Activated CD4-positive, alpha-beta T cell treated with anti-CD3 and anti-CD28 coated beads for 36 hours (primary cell): Measurements from ENCODE around the gene OTX2. TPM values are rescaled to one million over a fixed set of nuclear protein-coding genes. Genes with fewer than 3 reads are reported as not detected.
A peak's percentile ranks its signal among the peaks of the same experiment; 100 is the strongest.

ENCODE experiments used
- ATAC-seq: fragments of 200-7000 bp; cut with Tn5 transposase; one replicate; pipeline ENCODE4 v1.10.0; 2021; ENCODE audit warnings: mild to moderate bottlenecking, moderate library complexity
- CTCF ChIA-PET: fragments of 350-600 bp; sonication (Branson Sonifier 250); formaldehyde crosslinking; loops from one replicate; lab custom pipeline; 2021; ENCODE audit warnings: antibody characterized with exemption; lab: Charles Lee
- POLR2A ChIA-PET: fragments of 350-600 bp; sonication (Branson Sonifier 250); formaldehyde crosslinking; loops from one replicate; lab custom pipeline; 2021; ENCODE audit warnings: antibody characterized with exemption, inconsistent platforms; lab: Charles Lee
- DNase-seq: peaks from one replicate; pipeline ENCODE4 v3.0.0-alpha.2; 2020
- H3K27ac Mint-ChIP-seq: one replicate; pipeline ENCODE4 v1.8.0; 2021; ENCODE audit warnings: mixed read lengths
- H3K27me3 Mint-ChIP-seq: one replicate; pipeline ENCODE4 v1.8.0; 2021; ENCODE audit warnings: mixed read lengths
- H3K36me3 Mint-ChIP-seq: one replicate; pipeline ENCODE4 v1.8.0; 2021; ENCODE audit warnings: low read depth, mixed read lengths
- H3K4me1 Mint-ChIP-seq: one replicate; pipeline ENCODE4 v1.8.0; 2021; ENCODE audit warnings: mixed read lengths
- H3K4me3 Mint-ChIP-seq: one replicate; pipeline ENCODE4 v1.8.0; 2021; ENCODE audit warnings: mild to moderate bottlenecking, moderate library complexity, mixed read lengths
- H3K9me3 Mint-ChIP-seq: one replicate; pipeline ENCODE4 v1.8.0; 2021; ENCODE audit warnings: low read depth, mixed read lengths
- intact Hi-C, 2 experiments: fragments of 100-400 bp; cut with DNase I in 1 of 2; cut with micrococcal nuclease in 1 of 2; formaldehyde crosslinking; loops; one replicate each; pipeline versions ENCODE4 v1.14.2 to v1.15.1; 2022 to 2024; cut with DNase I, micrococcal nuclease
- total RNA-seq, 2 experiments: library from RNA; stranded (reverse); gene quantifications; one replicate each; pipeline ENCODE4 v1.2.3, GENCODE V29; 2021

Gene OTX2
- not detected for total RNA-seq

DNA sequence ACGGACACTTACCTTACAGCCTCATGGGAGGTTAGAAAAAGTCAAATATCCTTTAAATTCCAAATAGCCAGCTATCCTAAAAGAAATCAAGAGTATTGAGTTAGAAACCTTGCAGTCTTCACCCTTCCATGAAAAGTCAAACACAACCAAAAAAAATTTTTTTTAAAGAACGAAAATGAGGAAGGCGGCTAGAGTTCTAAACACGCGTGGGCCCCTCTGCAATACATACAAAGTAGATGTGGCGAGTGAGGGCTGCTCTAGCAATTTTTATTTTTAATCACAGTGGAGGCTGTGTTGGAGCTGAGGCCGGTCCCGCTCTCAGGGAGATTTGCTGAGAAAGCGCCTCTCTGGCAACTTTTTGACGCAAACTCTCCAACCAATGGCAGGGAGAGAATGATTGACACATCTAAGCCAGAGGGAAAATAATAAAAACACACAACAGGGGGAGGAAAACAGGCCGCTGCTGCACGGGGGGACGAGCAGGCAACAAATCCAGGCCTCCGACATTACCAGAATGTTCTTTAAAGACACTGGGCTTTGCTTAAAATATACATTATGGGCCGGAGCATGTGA is at the start of gene OTX2:
Gene OTX2, minus strand, starts transcription at position 333 of the 573 bp plus-strand sequence. CDS start 5,023 bp downstream, outside the sequence.
- Mint-ChIP-seq H3K4me3 (peak within 1 kb of the TSS; percentile 24), H3K9me3 (peaks cover 4% of the 10 kb centered on the region), H3K4me1 (peaks cover 26% of the 10 kb centered on the region), H3K27me3 (peaks cover 69% of the 10 kb centered on the region), H3K27ac (no peak within 1 kb of the TSS), H3K36me3 (peaks cover 2% of the 10 kb centered on the region)
- no peak for DNase-seq
- ChIA-PET CTCF (no interaction called here), POLR2A (no interaction called here)
- intact Hi-C loops = loop anchor here in 1 of 2 experiments (10.0 kb wide), 1 partner anchor 255 kb away; no protein-coding TSS in a partner anchor
- no peak for ATAC-seq

DNA sequence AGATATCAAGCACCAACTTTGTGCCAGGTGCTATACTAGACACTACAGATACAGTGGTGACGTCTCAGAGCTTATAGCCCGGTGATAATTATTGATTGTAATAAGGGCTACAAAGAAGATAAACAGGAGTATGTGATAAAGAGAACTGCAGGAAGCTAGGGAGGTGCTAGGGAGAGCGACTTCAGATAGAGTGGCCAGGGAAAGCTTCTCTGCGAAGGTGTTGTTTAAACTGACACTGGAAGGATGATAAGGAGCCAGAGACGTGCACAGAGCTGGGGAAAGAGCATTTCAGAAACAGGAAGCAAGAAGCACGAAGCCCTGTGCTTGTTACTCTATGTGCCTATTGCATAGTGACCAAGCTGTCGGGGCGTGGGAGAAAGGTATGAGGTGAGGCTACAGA is 48.1 kb upstream of the OTX2 start:
- intact Hi-C loops = no loop called here
- H3K27ac Mint-ChIP-seq = no peak overlapping the region
- POLR2A ChIA-PET = interaction anchor here (0.6 kb wide), 1 partner anchor 139 kb away, joined by 3 read pairs; no protein-coding TSS in a partner anchor
- no peaks in the 10 kb centered on the region for H3K4me1 Mint-ChIP-seq
- DNase-seq = no peak
- peaks cover 34% of the 10 kb centered on the region for H3K27me3 Mint-ChIP-seq
- no peak overlapping the region for H3K4me3 Mint-ChIP-seq
- H3K9me3 Mint-ChIP-seq = no peaks in the 10 kb centered on the region
- ATAC-seq = no peak
- CTCF ChIA-PET = no interaction called here
- H3K36me3 Mint-ChIP-seq = no peaks in the 10 kb centered on the region

- ATAC-seq (no peak), DNase-seq (no peak)
- Mint-ChIP-seq H3K36me3 (no peaks in the 10 kb centered on the region), H3K4me1 (no peaks in the 10 kb centered on the region), H3K9me3 (no peaks in the 10 kb centered on the region), H3K4me3 (no peak overlapping the region), H3K27ac (no peak overlapping the region), H3K27me3 (peaks cover 34% of the 10 kb centered on the region)
- ChIA-PET POLR2A (interaction anchor here (0.6 kb wide), 1 partner anchor 21 kb away, joined by 4 read pairs; no protein-coding TSS in a partner anchor), CTCF (interaction anchor here (0.7 kb wide), 1 partner anchor 1851 kb away, joined by 3 read pairs; no protein-coding TSS in a partner anchor)
- intact Hi-C loops = no loop called here
Measured at GRCh38 chr14:56857216-56857615, 46.9 kb upstream of the OTX2 start.

DNA sequence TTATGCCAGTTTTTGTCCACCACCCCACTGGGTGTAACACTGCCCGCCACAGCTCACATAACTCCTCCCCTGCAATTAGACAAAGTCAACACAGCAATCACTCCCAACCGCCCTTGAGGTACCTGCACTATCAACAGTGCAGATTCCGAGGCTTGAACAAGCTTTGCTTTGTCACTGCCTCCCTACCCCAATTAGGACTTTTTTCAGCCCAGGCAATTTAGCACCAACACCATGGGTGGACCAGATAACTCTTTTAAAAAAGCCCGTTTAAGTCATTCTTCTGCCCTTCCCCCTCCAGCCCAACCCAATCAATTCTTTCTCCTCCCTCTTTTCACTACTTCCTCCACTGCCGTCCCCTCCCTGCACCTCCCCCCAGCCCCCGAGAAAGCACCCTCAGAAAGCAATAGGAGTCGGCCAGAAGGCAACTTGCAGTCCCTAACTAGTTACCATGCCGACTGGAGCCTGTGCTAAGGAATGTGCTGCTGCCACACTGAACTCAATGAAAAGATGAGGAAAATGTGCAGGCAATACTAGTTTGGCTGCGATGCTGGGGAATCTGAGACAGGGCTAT is 45.7 kb upstream of the OTX2 start:
- H3K27me3 Mint-ChIP-seq = peaks cover 39% of the 10 kb centered on the region
- POLR2A ChIA-PET = no interaction called here

DNA sequence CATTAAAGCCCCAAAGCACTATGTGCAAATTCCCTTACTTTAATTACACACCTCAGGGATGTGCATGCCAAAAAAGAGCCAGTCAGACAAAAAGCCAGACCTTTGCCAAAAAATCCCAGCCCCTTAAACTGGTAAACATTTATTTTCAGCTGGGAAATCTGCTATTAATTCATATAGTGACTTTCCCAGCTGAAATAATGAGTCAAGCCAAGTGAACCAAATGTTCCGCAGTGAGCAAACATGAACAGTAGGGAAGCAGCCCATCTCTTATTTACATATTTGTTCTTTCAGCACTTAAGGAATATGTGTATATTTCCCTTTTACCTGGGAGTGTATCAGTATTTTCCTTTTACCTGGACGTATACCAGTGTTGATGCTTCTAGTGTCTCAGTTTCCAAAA is 44.0 kb upstream of the OTX2 start:
- no peak overlapping the region for H3K4me3 Mint-ChIP-seq
- H3K36me3 Mint-ChIP-seq = no peaks in the 10 kb centered on the region
- H3K27me3 Mint-ChIP-seq = peaks cover 41% of the 10 kb centered on the region
- ATAC-seq (no peak), DNase-seq (no peak)
- CTCF ChIA-PET = interaction anchor here (0.9 kb wide), 1 partner anchor 93 kb away, joined by 3 read pairs; no protein-coding TSS in a partner anchor
- peaks cover 3% of the 10 kb centered on the region for H3K9me3 Mint-ChIP-seq
- intact Hi-C loops = no loop called here
- no peak overlapping the region for H3K27ac Mint-ChIP-seq
- no peaks in the 10 kb centered on the region for H3K4me1 Mint-ChIP-seq
- POLR2A ChIA-PET = no interaction called here

More for the DNA sequence above, 45.7 kb upstream of the OTX2 start:
- Mint-ChIP-seq H3K4me3 (no peak overlapping the region), H3K27ac (no peak overlapping the region), H3K9me3 (peaks cover 3% of the 10 kb centered on the region), H3K36me3 (no peaks in the 10 kb centered on the region), H3K4me1 (no peaks in the 10 kb centered on the region)
- CTCF ChIA-PET = no interaction called here
- DNase-seq (no peak), ATAC-seq (no peak)
- intact Hi-C loops = no loop called here

GRCh38 chr14:56846970-56847930 is 37.0 kb upstream of the OTX2 start:
- Mint-ChIP-seq H3K27me3 (peaks cover 35% of the 10 kb centered on the region), H3K27ac (no peak overlapping the region), H3K4me3 (no peak overlapping the region), H3K9me3 (peaks cover 3% of the 10 kb centered on the region), H3K36me3 (no peaks in the 10 kb centered on the region), H3K4me1 (no peaks in the 10 kb centered on the region)
- ATAC-seq = no peak
- no peak for DNase-seq
- intact Hi-C loops = no loop called here
- POLR2A ChIA-PET = no interaction called here
- CTCF ChIA-PET = interaction anchor here (0.7 kb wide), 1 partner anchor 304 kb away, joined by 3 read pairs; no protein-coding TSS in a partner anchor

- intact Hi-C loops = no loop called here
- no peak overlapping the region for H3K4me3 Mint-ChIP-seq
Measured at GRCh38 chr14:56844406-56845002, 34.2 kb upstream of the OTX2 start.

GRCh38 chr14:56841611-56842010 is 31.3 kb upstream of the OTX2 start:
- Mint-ChIP-seq H3K9me3 (no peaks in the 10 kb centered on the region), H3K36me3 (no peaks in the 10 kb centered on the region), H3K27me3 (peaks cover 17% of the 10 kb centered on the region), H3K27ac (no peak overlapping the region), H3K4me1 (no peaks in the 10 kb centered on the region), H3K4me3 (no peak overlapping the region)
- ATAC-seq (no peak), DNase-seq (no peak)
- intact Hi-C loops = no loop called here
- POLR2A ChIA-PET = interaction anchor here (0.6 kb wide), 1 partner anchor 50 kb away, joined by 3 read pairs; no protein-coding TSS in a partner anchor
- CTCF ChIA-PET = no interaction called here

More at GRCh38 chr14:56844406-56845002, 34.2 kb upstream of the OTX2 start:
- no peak for ATAC-seq
- Mint-ChIP-seq H3K27me3 (peaks cover 27% of the 10 kb centered on the region), H3K36me3 (no peaks in the 10 kb centered on the region), H3K4me1 (no peaks in the 10 kb centered on the region), H3K27ac (no peak overlapping the region), H3K9me3 (no peaks in the 10 kb centered on the region)
- ChIA-PET CTCF (no interaction called here), POLR2A (no interaction called here)
- no peak for DNase-seq

DNA sequence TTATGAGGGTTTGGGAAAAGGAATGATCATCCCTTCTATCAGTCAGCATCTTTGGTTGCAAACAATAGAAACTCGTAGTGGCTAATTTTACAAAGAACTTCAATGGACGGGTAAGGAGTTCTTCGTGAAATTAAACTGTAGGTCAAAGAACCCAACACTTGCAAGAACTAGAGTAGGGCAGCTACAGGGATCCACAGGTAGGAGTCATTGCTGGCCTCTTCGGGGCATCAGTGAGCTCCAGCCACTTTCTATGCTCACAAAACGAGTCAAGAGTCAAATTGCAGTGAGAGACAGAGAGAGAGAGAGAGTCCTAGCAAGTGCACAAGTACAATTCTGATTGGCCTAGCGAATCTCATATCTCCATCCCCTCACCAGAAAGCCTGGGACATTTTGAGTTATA is 29.9 kb upstream of the OTX2 start:
- no peak for DNase-seq
- Mint-ChIP-seq H3K27me3 (peaks cover 11% of the 10 kb centered on the region), H3K27ac (no peak overlapping the region), H3K4me1 (no peaks in the 10 kb centered on the region), H3K36me3 (no peaks in the 10 kb centered on the region), H3K9me3 (no peaks in the 10 kb centered on the region), H3K4me3 (no peak overlapping the region)
- intact Hi-C loops = no loop called here
- POLR2A ChIA-PET = no interaction called here
- no peak for ATAC-seq
- CTCF ChIA-PET = no interaction called here

- H3K4me3 Mint-ChIP-seq = no peak overlapping the region
- DNase-seq (no peak), ATAC-seq (no peak)
- ChIA-PET CTCF (no interaction called here), POLR2A (no interaction called here)
- intact Hi-C loops = no loop called here
- peaks cover 12% of the 10 kb centered on the region for H3K27me3 Mint-ChIP-seq
- H3K27ac Mint-ChIP-seq = no peak overlapping the region
- H3K4me1 Mint-ChIP-seq = no peaks in the 10 kb centered on the region
- no peaks in the 10 kb centered on the region for H3K9me3 Mint-ChIP-seq
- H3K36me3 Mint-ChIP-seq = no peaks in the 10 kb centered on the region
Measured at GRCh38 chr14:56829151-56829550, 18.9 kb upstream of the OTX2 start.

DNA sequence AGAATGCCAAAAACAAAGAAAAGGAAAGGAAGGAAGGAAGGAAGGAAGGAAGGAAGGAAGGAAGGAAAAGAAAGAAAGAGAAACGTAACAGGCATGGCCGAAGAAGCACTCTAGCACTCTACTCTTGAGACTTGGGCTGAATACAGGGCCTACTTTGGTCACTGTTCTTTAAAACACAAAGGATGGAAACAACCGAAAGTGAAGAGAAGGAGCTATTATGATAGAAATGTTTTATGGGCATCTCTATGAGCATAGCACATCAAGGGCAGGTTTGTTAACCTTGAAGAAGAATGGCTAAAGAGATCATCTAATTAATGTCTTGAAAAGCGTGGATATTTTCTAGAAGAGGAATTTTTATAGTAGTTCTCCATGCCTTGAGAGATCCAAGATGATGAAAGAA is 15.9 kb upstream of the OTX2 start:
- intact Hi-C loops = no loop called here
- Mint-ChIP-seq H3K27me3 (peaks cover 20% of the 10 kb centered on the region), H3K9me3 (no peaks in the 10 kb centered on the region), H3K27ac (no peak overlapping the region), H3K36me3 (no peaks in the 10 kb centered on the region), H3K4me3 (no peak overlapping the region), H3K4me1 (no peaks in the 10 kb centered on the region)
- ChIA-PET POLR2A (no interaction called here), CTCF (no interaction called here)
- ATAC-seq (no peak), DNase-seq (no peak)
